SK-N-SH (cell line): ENCODE data around the gene ZNF689. TPM values are rescaled to one million over a fixed set of nuclear protein-coding genes. Genes with fewer than 3 reads are reported as not detected.
"Not testable (repeated sequence)": the region's sequence is repeated elsewhere in the genome, so short reads cannot be mapped to it uniquely, and the experiment has no call there.

Source experiments
- CTCF ChIA-PET: fragments of 300-600, 350-600 bp; formaldehyde crosslinking; extraction: SDS; loops from one replicate; lab custom pipeline; 2021; lab: Yijun Ruan, JAX
- POLR2A ChIA-PET: fragments of 350-600 bp; sonication (Branson Sonifier 250); formaldehyde crosslinking; extraction: SDS; loops from one replicate; lab custom pipeline; 2020; ENCODE audit warnings: antibody characterized with exemption, inconsistent platforms; lab: Yijun Ruan, JAX
- DNase-seq: peaks from one replicate; pipeline ENCODE4 v3.0.0; 2012
- H2AFZ ChIP-seq: fragments of 200-600 bp; sonication (generic); 2 replicates; pipeline ENCODE4 v1.8.1; 2016; ENCODE audit warnings: antibody characterized with exemption, mild to moderate bottlenecking, low read depth
- H3F3A ChIP-seq: fragments of 200-600 bp; sonication (generic); replicated peaks from 2 replicates; pipeline ENCODE3; 2016; ENCODE audit warnings: antibody characterized with exemption, mild to moderate bottlenecking; ENCODE audit not compliant: insufficient read depth
- H3K27ac ChIP-seq, 2 experiments: fragments of 200-500 bp in 1 of 2; fragments of 200-600 bp in 1 of 2; sonication (Bioruptor generic) in 1 of 2; sonication (generic), shearing (Covaris generic) in 1 of 2; 2 replicates each; pipeline versions ENCODE4 v1.5.1 to v1.6.1; 2014 to 2016; ENCODE audit warnings: low read depth in 2 of 2, inconsistent platforms in 1 of 2, low read length in 1 of 2, mild to moderate bottlenecking in 1 of 2, mixed read lengths in 1 of 2
- H3K27me3 ChIP-seq: fragments of 200-600 bp; sonication (generic), shearing (Covaris generic); 2 replicates; pipeline ENCODE4 v1.6.1; 2016; ENCODE audit warnings: mixed run types; ENCODE audit not compliant: insufficient read depth
- H3K36me3 ChIP-seq, 2 experiments: fragments of 200-500 bp in 1 of 2; fragments of 200-600 bp in 1 of 2; sonication (Bioruptor generic) in 1 of 2; sonication (generic) in 1 of 2; replicated peaks in 1 of 2; 2 replicates each; pipeline versions ENCODE3 to v1.5.1; 2014 to 2016; ENCODE audit warnings: low read length in 1 of 2, mild to moderate bottlenecking in 1 of 2; ENCODE audit not compliant: insufficient read depth in 2 of 2, control insufficient read depth in 1 of 2
- H3K4me1 ChIP-seq, 2 experiments: fragments of 200-500 bp in 1 of 2; fragments of 200-600 bp in 1 of 2; sonication (Bioruptor generic) in 1 of 2; sonication (generic), shearing (Covaris generic) in 1 of 2; 2 replicates each; pipeline versions ENCODE4 v1.5.1 to v1.6.1; 2014 to 2016; ENCODE audit warnings: low read depth in 1 of 2, low read length in 1 of 2, mixed run types in 1 of 2; ENCODE audit not compliant: insufficient read depth in 2 of 2, control insufficient read depth in 1 of 2
- H3K4me2 ChIP-seq: fragments of 200-600 bp; sonication (generic), shearing (Covaris generic); 2 replicates; pipeline ENCODE4 v1.6.1; 2017; ENCODE audit warnings: mixed run types
- H3K4me3 ChIP-seq, 2 experiments: fragments of 200-500 bp in 1 of 2; fragments of 200-600 bp in 1 of 2; sonication (Bioruptor generic) in 1 of 2; sonication (generic), shearing (Covaris generic) in 1 of 2; 2 replicates each; pipeline versions ENCODE4 v1.5.1 to v1.8.1; 2014 to 2016; ENCODE audit warnings: low read depth in 2 of 2, inconsistent platforms in 1 of 2, low read length in 1 of 2, mild to moderate bottlenecking in 1 of 2, mixed read lengths in 1 of 2, moderate library complexity in 1 of 2
- H3K79me2 ChIP-seq: fragments of 200-600 bp; sonication (generic); 2 replicates; pipeline ENCODE4 v1.8.1; 2017; ENCODE audit warnings: mild to moderate bottlenecking; ENCODE audit not compliant: insufficient read depth
- H3K9ac ChIP-seq: fragments of 200-600 bp; sonication (generic); 2 replicates; pipeline ENCODE4 v1.6.1; 2017; ENCODE audit warnings: mixed run types
- H3K9me2 ChIP-seq: fragments of 200-600 bp; sonication (generic); 2 replicates; pipeline ENCODE4 v1.6.1; 2017; ENCODE audit warnings: mixed run types
- H3K9me3 ChIP-seq: fragments of 200-600 bp; sonication (generic); 2 replicates; pipeline ENCODE4 v1.6.1; 2017; ENCODE audit warnings: mixed run types, mild to moderate bottlenecking, moderate library complexity
- H4K20me1 ChIP-seq: fragments of 200-600 bp; sonication (generic); 2 replicates; pipeline ENCODE4 v1.6.1; 2017; ENCODE audit warnings: mild to moderate bottlenecking, mixed run types; ENCODE audit not compliant: insufficient read depth
- CHD2 ChIP-seq: fragments of 150-350 bp; IDR thresholded peaks from 2 replicates; pipeline ENCODE4 v1.6.1; 2018; ENCODE audit warnings: low read length; ENCODE audit not compliant: partially characterized antibody
- EZH2phosphoT487 ChIP-seq: fragments of 200-600 bp; sonication (generic); IDR thresholded peaks from 2 replicates; pipeline ENCODE4 v1.6.1; 2017; ENCODE audit warnings: low read depth, mixed run types, mild to moderate bottlenecking, antibody characterized with exemption, moderate library complexity, borderline replicate concordance
- MAX ChIP-seq: IDR thresholded peaks from 2 replicates; pipeline ENCODE4 v1.4.0; 2012; ENCODE audit warnings: low read depth
- MXI1 ChIP-seq: IDR thresholded peaks from 2 replicates; pipeline ENCODE4 v1.6.1; 2012; ENCODE audit warnings: mild to moderate bottlenecking, low read depth, low read length, improper control_type of control experiment
- RCOR1 ChIP-seq: fragments of 150-350 bp; IDR thresholded peaks from 2 replicates; pipeline ENCODE4 v1.6.1; 2017; ENCODE audit warnings: antibody characterized with exemption, low read length
- RFX5 ChIP-seq: IDR thresholded peaks from 2 replicates; pipeline ENCODE4 v1.6.1; 2012; ENCODE audit warnings: mild to moderate bottlenecking, improper control_type of control experiment, low read length
- WGBS: methylation state at CpG from one replicate; pipeline ENCODE4 v1.1.6; 2017; ENCODE audit warnings: low lambda C conversion rate; 5-methylcytosine and 5-hydroxymethylcytosine counted together
- polyA plus RNA-seq, 3 experiments: library from polyadenylated mRNA; depleted of rRNA; stranded (reverse); fragments of >200 nt; gene quantifications; 2 replicates each; pipeline ENCODE4 v1.2.3, GENCODE V29; 2012
- TF ChIP-seq, protein P1 (sequence below): IDR thresholded peaks from 2 replicates; pipeline ENCODE4; 2012
- TF ChIP-seq, protein P2 (sequence below): IDR thresholded peaks from 2 replicates; pipeline ENCODE4 v1.4.0; 2012; ENCODE audit warnings: low read depth, borderline replicate concordance

The ZNF689 gene
- polyA plus RNA-seq, 1 of the 3 experiments (the other 2 are of a cell fraction) = 2.9 TPM

- Histone ChIP-seq H3K4me1 (no peaks in the 10 kb centered on the region), H3K36me3 (no peaks in the 10 kb centered on the region), H3K9me2 (no peaks in the 10 kb centered on the region), H3K4me2 (no peak overlapping the region), H3F3A (peaks cover 3% of the 10 kb centered on the region), H2AFZ (no peak overlapping the region), H3K27ac (no peak overlapping the region), H3K9me3 (no peaks in the 10 kb centered on the region), H4K20me1 (no peaks in the 10 kb centered on the region), H3K79me2 (no peaks in the 10 kb centered on the region), H3K9ac (no peak overlapping the region), H3K4me3 (no peak overlapping the region), H3K27me3 (no peaks in the 10 kb centered on the region)
- ChIA-PET CTCF (interaction anchor here (1.4 kb wide), 1 partner anchor 9 kb away, joined by 3 read pairs; no protein-coding TSS in a partner anchor), POLR2A (interaction anchor here (0.6 kb wide), 1 partner anchor 59 kb away, joined by 4 read pairs; no protein-coding TSS in a partner anchor)
- WGBS = 88% methylated on average over 4 of the region's 4 CpGs
- TF ChIP-seq RFX5 (no peak), EZH2phosphoT487 (no peak), RCOR1 (no peak), MXI1 (no peak), MAX (no peak), CHD2 (no peak)
- TF ChIP-seq, protein P1, sequence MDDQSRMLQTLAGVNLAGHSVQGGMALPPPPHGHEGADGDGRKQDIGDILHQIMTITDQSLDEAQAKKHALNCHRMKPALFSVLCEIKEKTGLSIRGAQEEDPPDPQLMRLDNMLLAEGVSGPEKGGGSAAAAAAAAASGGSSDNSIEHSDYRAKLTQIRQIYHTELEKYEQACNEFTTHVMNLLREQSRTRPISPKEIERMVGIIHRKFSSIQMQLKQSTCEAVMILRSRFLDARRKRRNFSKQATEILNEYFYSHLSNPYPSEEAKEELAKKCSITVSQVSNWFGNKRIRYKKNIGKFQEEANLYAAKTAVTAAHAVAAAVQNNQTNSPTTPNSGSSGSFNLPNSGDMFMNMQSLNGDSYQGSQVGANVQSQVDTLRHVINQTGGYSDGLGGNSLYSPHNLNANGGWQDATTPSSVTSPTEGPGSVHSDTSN = no peak
- TF ChIP-seq, protein P2, sequence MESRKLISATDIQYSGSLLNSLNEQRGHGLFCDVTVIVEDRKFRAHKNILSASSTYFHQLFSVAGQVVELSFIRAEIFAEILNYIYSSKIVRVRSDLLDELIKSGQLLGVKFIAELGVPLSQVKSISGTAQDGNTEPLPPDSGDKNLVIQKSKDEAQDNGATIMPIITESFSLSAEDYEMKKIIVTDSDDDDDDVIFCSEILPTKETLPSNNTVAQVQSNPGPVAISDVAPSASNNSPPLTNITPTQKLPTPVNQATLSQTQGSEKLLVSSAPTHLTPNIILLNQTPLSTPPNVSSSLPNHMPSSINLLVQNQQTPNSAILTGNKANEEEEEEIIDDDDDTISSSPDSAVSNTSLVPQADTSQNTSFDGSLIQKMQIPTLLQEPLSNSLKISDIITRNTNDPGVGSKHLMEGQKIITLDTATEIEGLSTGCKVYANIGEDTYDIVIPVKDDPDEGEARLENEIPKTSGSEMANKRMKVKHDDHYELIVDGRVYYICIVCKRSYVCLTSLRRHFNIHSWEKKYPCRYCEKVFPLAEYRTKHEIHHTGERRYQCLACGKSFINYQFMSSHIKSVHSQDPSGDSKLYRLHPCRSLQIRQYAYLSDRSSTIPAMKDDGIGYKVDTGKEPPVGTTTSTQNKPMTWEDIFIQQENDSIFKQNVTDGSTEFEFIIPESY = no peak
- DNase-seq = no peak
These were observed 17.3 kb downstream of the ZNF689 start for GRCh38 chr16:30592871-30593270.

DNA sequence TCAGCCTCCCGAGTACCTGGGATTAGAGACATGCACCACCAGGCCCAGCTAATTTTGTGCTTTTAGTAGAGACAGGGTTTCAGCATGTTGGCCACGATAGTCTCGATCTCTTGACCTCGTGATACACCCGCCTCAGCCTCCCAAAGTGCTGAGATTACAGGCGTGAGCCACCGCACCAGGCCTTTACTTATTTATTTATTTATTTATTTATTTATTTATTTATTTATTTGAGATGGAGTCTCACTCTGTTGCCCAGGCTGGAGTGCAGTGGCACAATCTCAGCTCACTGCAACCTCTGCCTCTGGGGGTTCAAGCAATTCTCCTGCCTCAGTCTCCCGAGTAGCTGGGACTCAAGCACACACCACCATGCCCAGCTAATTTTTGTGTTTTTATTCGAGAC lies 19.3 kb downstream of the ZNF689 start:
- H3K4me1 ChIP-seq, DNase-seq, H3K4me3 ChIP-seq, H3K9me2 ChIP-seq, H3K9me3 ChIP-seq, H3K4me2 ChIP-seq, H3K36me3 ChIP-seq, H3K9ac ChIP-seq, H3K27ac ChIP-seq, H2AFZ ChIP-seq, H3F3A ChIP-seq, H4K20me1 ChIP-seq, H3K27me3 ChIP-seq: not testable (repeated sequence)
- peaks cover 20% of the 10 kb centered on the region; the same call in 1 of the 2 replicates for H3K79me2 ChIP-seq
- POLR2A ChIA-PET = interaction anchor here (0.6 kb wide), 1 partner anchor 41 kb away, joined by 4 read pairs; no protein-coding TSS in a partner anchor
- WGBS = 96% methylated on average over 9 of the region's 9 CpGs
- CTCF ChIA-PET = interaction anchor here (0.9 kb wide), 1 partner anchor 24 kb away, joined by 3 read pairs; no protein-coding TSS in a partner anchor

GRCh38 chr16:30589582-30589981 lies 20.6 kb downstream of the ZNF689 start:
- H3K9ac ChIP-seq, H4K20me1 ChIP-seq, H3K9me3 ChIP-seq, DNase-seq, H3K27me3 ChIP-seq, H3K4me1 ChIP-seq, H3K4me3 ChIP-seq, POLR2A ChIA-PET, H2AFZ ChIP-seq, H3K4me2 ChIP-seq, H3K27ac ChIP-seq, H3F3A ChIP-seq, CTCF ChIA-PET, H3K36me3 ChIP-seq, H3K9me2 ChIP-seq: not testable (repeated sequence)
- WGBS = 96% methylated on average over 2 of the region's 2 CpGs
- H3K79me2 ChIP-seq = peaks cover 28% of the 10 kb centered on the region
